H9 (cell line): ENCODE results near the gene RNF130. TPM values are rescaled to one million over a fixed set of nuclear protein-coding genes. Genes with fewer than 3 reads are reported as not detected.

Experiments
- DNase-seq: peaks from one replicate; pipeline ENCODE4 v3.0.0-alpha.2; 2017
- H2AFZ ChIP-seq: one replicate; pipeline ENCODE4 v1.6.1; 2013; ENCODE audit warnings: mild to moderate bottlenecking, low read length, control low read depth, moderate library complexity
- H2AK5ac ChIP-seq: 2 replicates; pipeline ENCODE4 v1.6.1; 2013; ENCODE audit warnings: low read length, control low read depth, mixed read lengths; ENCODE audit not compliant: insufficient read length
- H2BK120ac ChIP-seq: one replicate; pipeline ENCODE4 v1.6.1; 2013; ENCODE audit warnings: low read depth, mild to moderate bottlenecking, low read length, control low read depth, inconsistent platforms; ENCODE audit not compliant: poor library complexity, severe bottlenecking
- H2BK12ac ChIP-seq: 2 replicates; pipeline ENCODE4 v1.6.1; 2013; ENCODE audit warnings: low read length, control low read depth, mixed read lengths, low read depth; ENCODE audit not compliant: insufficient read length
- H2BK15ac ChIP-seq: 2 replicates; pipeline ENCODE4 v1.6.1; 2013; ENCODE audit warnings: low read depth, low read length, control low read depth
- H2BK20ac ChIP-seq: one replicate; pipeline ENCODE4 v1.6.1; 2013; ENCODE audit warnings: low read depth, mild to moderate bottlenecking, low read length, control low read depth, inconsistent platforms; ENCODE audit not compliant: poor library complexity, severe bottlenecking
- H2BK5ac ChIP-seq: 2 replicates; pipeline ENCODE4 v1.6.1; 2013; ENCODE audit warnings: low read length, control low read depth, mixed read lengths; ENCODE audit not compliant: insufficient read length
- H3K14ac ChIP-seq: 2 replicates; pipeline ENCODE4 v1.6.1; 2013; ENCODE audit warnings: low read length, control low read depth; ENCODE audit not compliant: insufficient read depth
- H3K18ac ChIP-seq: 2 replicates; pipeline ENCODE4 v1.6.1; 2013; ENCODE audit warnings: low read depth, mild to moderate bottlenecking, mixed read lengths, low read length, control low read depth; ENCODE audit not compliant: insufficient read length
- H3K23ac ChIP-seq: 2 replicates; pipeline ENCODE4 v1.6.1; 2013; ENCODE audit warnings: low read length, control low read depth, mixed read lengths, low read depth; ENCODE audit not compliant: insufficient read length
- H3K23me2 ChIP-seq: 2 replicates; pipeline ENCODE4 v1.6.1; 2013; ENCODE audit warnings: low read depth, mild to moderate bottlenecking, mixed read lengths, low read length, control low read depth; ENCODE audit not compliant: insufficient read length, poor library complexity, severe bottlenecking
- H3K27ac ChIP-seq: 2 replicates; pipeline ENCODE4 v1.5.1; 2013; ENCODE audit warnings: low read length, control low read depth, mixed read lengths, low read depth; ENCODE audit not compliant: insufficient read length
- H3K27me3 ChIP-seq: 2 replicates; pipeline ENCODE4 v1.6.1; 2013; ENCODE audit warnings: low read length, control low read depth, inconsistent platforms; ENCODE audit not compliant: insufficient read depth
- H3K4ac ChIP-seq: 2 replicates; pipeline ENCODE4 v1.6.1; 2013; ENCODE audit warnings: low read depth, mild to moderate bottlenecking, control low read depth, inconsistent platforms, low read length, moderate library complexity
- H3K4me1 ChIP-seq: 2 replicates; pipeline ENCODE4 v1.6.1; 2013; ENCODE audit warnings: low read length, control low read depth, inconsistent platforms; ENCODE audit not compliant: insufficient read depth
- H3K4me2 ChIP-seq: 2 replicates; pipeline ENCODE4 v1.6.1; 2013; ENCODE audit warnings: low read length, control low read depth, mixed read lengths; ENCODE audit not compliant: insufficient read length, insufficient read depth
- H3K56ac ChIP-seq: 2 replicates; pipeline ENCODE4 v1.6.1; 2013; ENCODE audit warnings: low read depth, mild to moderate bottlenecking, mixed read lengths, low read length, control low read depth; ENCODE audit not compliant: insufficient read length
- H3K79me1 ChIP-seq: 2 replicates; pipeline ENCODE4 v1.6.1; 2013; ENCODE audit warnings: low read depth, mild to moderate bottlenecking, moderate library complexity, low read length, control low read depth, inconsistent platforms; ENCODE audit not compliant: insufficient read depth, poor library complexity, severe bottlenecking
- H3K79me2 ChIP-seq: 2 replicates; pipeline ENCODE4 v1.6.1; 2013; ENCODE audit warnings: low read length, control low read depth, inconsistent platforms; ENCODE audit not compliant: insufficient read depth
- H3K9ac ChIP-seq: 2 replicates; pipeline ENCODE4 v1.6.1; 2013; ENCODE audit warnings: low read length, control low read depth, mixed read lengths; ENCODE audit not compliant: insufficient read length; ENCODE audit errors: extremely low read depth
- H3K9me3 ChIP-seq: one replicate; pipeline ENCODE4 v1.6.1; 2013; ENCODE audit warnings: low read depth, low read length, inconsistent platforms; ENCODE audit not compliant: control insufficient read depth
- H3T11ph ChIP-seq: one replicate; pipeline ENCODE4 v1.6.1; 2013; ENCODE audit warnings: mild to moderate bottlenecking, low read length, control low read depth, inconsistent platforms
- H4K20me1 ChIP-seq: one replicate; pipeline ENCODE4 v1.6.1; 2013; ENCODE audit not compliant: control insufficient read depth, insufficient read length, insufficient read depth
- H4K5ac ChIP-seq: 2 replicates; pipeline ENCODE4 v1.6.1; 2013; ENCODE audit warnings: low read depth, mild to moderate bottlenecking, mixed read lengths, low read length, control low read depth; ENCODE audit not compliant: insufficient read length
- H4K8ac ChIP-seq: replicated peaks from 2 replicates; pipeline ENCODE4 v1.6.1; 2013; ENCODE audit warnings: low read length, control low read depth, mixed read lengths, low read depth; ENCODE audit not compliant: insufficient read length
- H4K91ac ChIP-seq: 2 replicates; pipeline ENCODE4 v1.6.1; 2013; ENCODE audit warnings: low read depth, mild to moderate bottlenecking, moderate library complexity, mixed read lengths, low read length, control low read depth; ENCODE audit not compliant: insufficient read length
- H3K27ac Mint-ChIP-seq, 3 experiments: 2 replicates in 2 of 3; 3 replicates in 1 of 3; pipeline ENCODE4 v1.8.0; 2020 to 2021; ENCODE audit warnings: mixed read lengths in 3 of 3, mild to moderate bottlenecking in 1 of 3, moderate library complexity in 1 of 3
- H3K27me3 Mint-ChIP-seq: 2 replicates; pipeline ENCODE4 v1.8.0; 2021; ENCODE audit warnings: low read depth, mild to moderate bottlenecking, moderate library complexity, mixed read lengths
- H3K36me3 Mint-ChIP-seq, 3 experiments: 2 replicates in 2 of 3; 3 replicates in 1 of 3; pipeline ENCODE4 v1.8.0; 2020 to 2021; ENCODE audit warnings: low read depth in 3 of 3, mixed read lengths in 3 of 3; ENCODE audit not compliant: insufficient read depth in 1 of 3
- H3K4me1 Mint-ChIP-seq, 2 experiments: 2 replicates each; pipeline ENCODE4 v1.8.0; 2020; ENCODE audit warnings: mixed read lengths in 2 of 2
- H3K4me3 Mint-ChIP-seq, 2 experiments: 2 replicates in 1 of 2; 3 replicates in 1 of 2; pipeline ENCODE4 v1.8.0; 2020 to 2021; ENCODE audit warnings: mild to moderate bottlenecking in 2 of 2, mixed read lengths in 2 of 2, moderate library complexity in 1 of 2
- H3K9me3 Mint-ChIP-seq, 2 experiments: 2 replicates in 1 of 2; 3 replicates in 1 of 2; pipeline ENCODE4 v1.8.0; 2020; ENCODE audit warnings: mild to moderate bottlenecking in 2 of 2, mixed read lengths in 2 of 2, moderate library complexity in 1 of 2
- CTCF ChIP-seq: fragments of 200-600 bp; sonication (generic); conservative IDR thresholded peaks from 3 replicates; pipeline ENCODE4 v1.8.0; 2021; ENCODE audit warnings: antibody characterized with exemption, mild to moderate bottlenecking
- WGBS: extraction: QIAGEN DNeasy Blood & Tissue Kit; methylation state at CpG from one replicate; pipeline ENCODE4 v1.1.7; 2013; ENCODE audit warnings: missing lambda C conversion rate, low lambda C conversion rate, mixed read lengths; ENCODE audit not compliant: insufficient read length; ENCODE audit errors: extremely low coverage; 5-methylcytosine and 5-hydroxymethylcytosine counted together
- total RNA-seq: library from RNA; stranded (reverse); gene quantifications from 2 replicates; pipeline ENCODE4 v1.2.1, GENCODE V29; 2021

The RNF130 gene
- total RNA-seq, 1 experiment from 2014 or later = 80.0 TPM

DNA sequence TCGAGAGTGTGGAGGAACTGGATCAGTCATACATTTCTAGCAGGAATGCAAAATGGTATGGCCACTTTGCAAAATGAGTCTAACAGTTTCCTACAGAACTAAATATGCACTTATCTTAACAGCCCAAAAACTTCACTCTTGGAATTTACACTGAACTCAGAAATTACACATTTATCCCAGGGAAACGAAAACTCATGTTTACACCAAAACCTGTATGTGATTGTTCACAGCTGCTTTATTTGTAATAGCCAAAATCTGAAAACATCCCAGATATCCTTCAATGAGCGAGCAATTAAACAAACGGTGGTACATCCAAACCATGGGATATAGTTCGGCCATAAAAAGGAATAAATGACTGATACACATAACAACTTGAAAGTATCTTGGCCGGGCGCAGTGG is 62.0 kb downstream of the RNF130 start:
- no peaks in the 10 kb centered on the region for H3K27me3 ChIP-seq
- no peak overlapping the region for H3T11ph ChIP-seq
- Mint-ChIP-seq H3K36me3 (peaks cover 4 to 30% (median 19%) of the 10 kb centered on the region in 3 experiments; a peak in 6 of 7 replicates), H3K27me3 (no peaks in the 10 kb centered on the region), H3K9me3 (no peaks in the 10 kb centered on the region), H3K4me3 (no peak overlapping the region), H3K27ac (no peak overlapping the region), H3K4me1 (peaks cover 13 to 19% of the 10 kb centered on the region in 2 experiments)
- no peak for TF ChIP-seq CTCF
- H3K14ac ChIP-seq = no peak overlapping the region
- H3K4ac ChIP-seq = no peak overlapping the region
- H2BK15ac ChIP-seq = no peak overlapping the region
- H3K23me2 ChIP-seq = no peaks in the 10 kb centered on the region
- WGBS = no CpG with 5 or more reads among the region's 7 CpGs
- no peaks in the 10 kb centered on the region for H3K79me2 ChIP-seq
- no peak overlapping the region for H2BK20ac ChIP-seq
- H4K8ac ChIP-seq = no peak overlapping the region
- no peaks in the 10 kb centered on the region for H4K20me1 ChIP-seq
- DNase-seq = no peak
- no peak overlapping the region for H3K27ac ChIP-seq
- no peak overlapping the region for H3K18ac ChIP-seq
- no peak overlapping the region for H2BK12ac ChIP-seq
- H3K56ac ChIP-seq = no peak overlapping the region
- no peaks in the 10 kb centered on the region for H3K79me1 ChIP-seq
- no peak overlapping the region for H2AK5ac ChIP-seq
- no peak overlapping the region for H3K23ac ChIP-seq
- H3K4me1 ChIP-seq = no peaks in the 10 kb centered on the region
- H3K9ac ChIP-seq = no peak overlapping the region
- no peak overlapping the region for H3K4me2 ChIP-seq
- H4K5ac ChIP-seq = no peak overlapping the region
- no peak overlapping the region for H2BK5ac ChIP-seq
- no peak overlapping the region for H4K91ac ChIP-seq
- H3K9me3 ChIP-seq = no peaks in the 10 kb centered on the region
- no peak overlapping the region for H2BK120ac ChIP-seq
- no peak overlapping the region for H2AFZ ChIP-seq
